Measurements from ENCODE around the gene POLD1. TPM values are rescaled to one million over a fixed set of nuclear protein-coding genes. Genes with fewer than 3 reads are reported as not detected.
A peak's percentile ranks its signal among the peaks of the same experiment; 100 is the strongest.

The POLD1 gene
- total and polyA plus RNA-seq, 2 experiments from 2014 or later, result 111 to 173 TPM

- H3K27ac ChIP-seq (ENCODE audit: low read depth), result no peak overlapping the region
- H3K4me1 Mint-ChIP-seq, result no peaks in the 10 kb centered on the region
- H3K9me3 Mint-ChIP-seq, result peaks cover 99% of the 10 kb centered on the region
- no peaks in the 10 kb centered on the region for H3F3A ChIP-seq (replicated peaks; ENCODE audit: low read depth)
- peaks cover 40% of the 10 kb centered on the region for H3K36me3 Mint-ChIP-seq (ENCODE audit: low read depth)
- H3K4me1 ChIP-seq (ENCODE audit: insufficient read depth), result no peaks in the 10 kb centered on the region
- no peaks in the 10 kb centered on the region for H3K36me3 ChIP-seq (ENCODE audit: insufficient read depth)
- no peak overlapping the region for H3K4me2 ChIP-seq
- no peak overlapping the region for H2AFZ ChIP-seq
- TF ChIP-seq CTCF (conservative IDR thresholded peaks at IDR 0.05; ENCODE audit: low read depth in 2 of 2) (peak in 1 of 2 experiments; percentile 31; a peak in 2 of 4 replicates), JUNB (IDR thresholded peaks at IDR 0.05; ENCODE audit: unreplicated experiment) (no peak), EZH2phosphoT487 (IDR thresholded peaks at IDR 0.05; ENCODE audit: unreplicated experiment) (no peak)
- H3K4me3 ChIP-seq, result no peak overlapping the region
- DNase-seq (ENCODE audit: low spot score), result peak; percentile 35
- no peaks in the 10 kb centered on the region for H3K79me2 ChIP-seq (replicated peaks; ENCODE audit: insufficient read depth)
- peaks cover 3% of the 10 kb centered on the region for H3K27me3 Mint-ChIP-seq (ENCODE audit: insufficient read depth, low read depth, poor library complexity)
- H3K27ac Mint-ChIP-seq, result no peak overlapping the region
- ATAC-seq, result no peak
- H3K27me3 ChIP-seq (ENCODE audit: insufficient read depth), result no peaks in the 10 kb centered on the region
- no peaks in the 10 kb centered on the region; the same call in 1 of the 2 replicates for H4K20me1 ChIP-seq (replicated peaks; ENCODE audit: insufficient read depth)
- H3K4me3 Mint-ChIP-seq, result no peak overlapping the region
- no peaks in the 10 kb centered on the region for H3K9me2 ChIP-seq (ENCODE audit: insufficient read depth)
Observed at GRCh38 chr19:50349277-50350057, 34.7 kb upstream of the POLD1 start.

- no peaks in the 10 kb centered on the region; the same call in 1 of the 2 replicates for H4K20me1 ChIP-seq (replicated peaks; ENCODE audit: insufficient read depth)
- no peak overlapping the region for H3K4me2 ChIP-seq
- H3K79me2 ChIP-seq (replicated peaks; ENCODE audit: insufficient read depth), result no peaks in the 10 kb centered on the region
- no peak for ATAC-seq
- Mint-ChIP-seq H3K9me3 (peaks cover 97% of the 10 kb centered on the region), H3K27ac (no peak overlapping the region), H3K27me3 (ENCODE audit: insufficient read depth, low read depth, poor library complexity) (peaks cover 3% of the 10 kb centered on the region), H3K4me3 (no peak overlapping the region), H3K4me1 (no peaks in the 10 kb centered on the region), H3K36me3 (ENCODE audit: low read depth) (peaks cover 38% of the 10 kb centered on the region)
- H3K9me2 ChIP-seq (ENCODE audit: insufficient read depth), result no peaks in the 10 kb centered on the region
- no peak overlapping the region for H2AFZ ChIP-seq
- no peak overlapping the region for H3K27ac ChIP-seq (ENCODE audit: low read depth)
- H3K36me3 ChIP-seq (ENCODE audit: insufficient read depth), result no peaks in the 10 kb centered on the region
- no peaks in the 10 kb centered on the region for H3F3A ChIP-seq (replicated peaks; ENCODE audit: low read depth)
- H3K27me3 ChIP-seq (ENCODE audit: insufficient read depth), result no peaks in the 10 kb centered on the region
- H3K4me3 ChIP-seq, result no peak overlapping the region
- DNase-seq (ENCODE audit: low spot score), result no peak
- H3K4me1 ChIP-seq (ENCODE audit: insufficient read depth), result no peaks in the 10 kb centered on the region
- TF ChIP-seq EZH2 (IDR thresholded peaks at IDR 0.05; ENCODE audit: low read depth, unreplicated experiment), result no peak
- no peak for TF ChIP-seq JUNB (IDR thresholded peaks at IDR 0.05; ENCODE audit: unreplicated experiment)
- no peak for TF ChIP-seq ZNF114 (CRISPR knock-in tag; IDR thresholded peaks at IDR 0.05)
- no peak for TF ChIP-seq STAT1 (IDR thresholded peaks at IDR 0.05; ENCODE audit: unreplicated experiment)
- no peak for TF ChIP-seq POLR2AphosphoS5 (IDR thresholded peaks at IDR 0.05; ENCODE audit: low read depth)
- TF ChIP-seq CREB1 (CRISPR knock-in tag; IDR thresholded peaks at IDR 0.05; ENCODE audit: low read depth), result no peak
- no peak for TF ChIP-seq ZNF462 (CRISPR knock-in tag; IDR thresholded peaks at IDR 0.05)
- TF ChIP-seq CTCF (conservative IDR thresholded peaks at IDR 0.05; ENCODE audit: low read depth in 2 of 2), result no peak
Observed at GRCh38 chr19:50352242-50352641, 31.9 kb upstream of the POLD1 start.

Data from GM23338 (cell line).